Body of pancreas (tissue), 4 donors: ENCODE data around the gene MLPH.

Experiments used
- POLR2A ChIP-seq, 3 donors: fragments of 450-650 bp; IDR thresholded peaks; one replicate each; pipeline ENCODE4 v1.6.1; 2016; ENCODE audit warnings: antibody characterized with exemption in 3 of 3, mild to moderate bottlenecking in 2 of 3
- TF ChIP-seq, protein P1 (sequence below), 7 experiments: fragments of 450-650 bp in 4 of 7; fragments of 200-600 bp in 3 of 7; sonication (generic) in 3 of 7; IDR thresholded peaks; one replicate each; pipeline ENCODE4 v1.5.1; 2016 to 2019; ENCODE audit warnings: antibody characterized with exemption in 7 of 7

DNA sequence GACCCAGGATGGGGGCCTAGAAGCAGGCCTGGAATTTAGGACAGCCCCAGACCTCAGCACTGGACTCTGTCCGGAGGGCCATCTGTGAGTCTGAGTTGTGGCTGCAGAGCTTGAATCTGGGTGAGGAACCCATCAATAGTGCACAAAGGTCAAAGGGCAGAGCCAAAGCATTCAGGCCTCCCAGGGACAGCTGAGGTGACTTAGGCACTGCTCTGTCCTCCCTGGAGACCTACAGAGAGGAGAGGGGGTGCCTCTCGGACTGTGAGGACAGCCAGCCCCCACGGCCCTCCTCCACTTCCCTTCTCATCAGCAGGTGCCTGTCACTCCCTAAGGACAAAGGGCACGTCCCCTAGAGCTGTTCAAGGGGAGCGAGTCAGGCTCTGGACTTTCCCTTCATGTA lies 54.2 kb downstream of the MLPH start:
- TF ChIP-seq, protein P1, sequence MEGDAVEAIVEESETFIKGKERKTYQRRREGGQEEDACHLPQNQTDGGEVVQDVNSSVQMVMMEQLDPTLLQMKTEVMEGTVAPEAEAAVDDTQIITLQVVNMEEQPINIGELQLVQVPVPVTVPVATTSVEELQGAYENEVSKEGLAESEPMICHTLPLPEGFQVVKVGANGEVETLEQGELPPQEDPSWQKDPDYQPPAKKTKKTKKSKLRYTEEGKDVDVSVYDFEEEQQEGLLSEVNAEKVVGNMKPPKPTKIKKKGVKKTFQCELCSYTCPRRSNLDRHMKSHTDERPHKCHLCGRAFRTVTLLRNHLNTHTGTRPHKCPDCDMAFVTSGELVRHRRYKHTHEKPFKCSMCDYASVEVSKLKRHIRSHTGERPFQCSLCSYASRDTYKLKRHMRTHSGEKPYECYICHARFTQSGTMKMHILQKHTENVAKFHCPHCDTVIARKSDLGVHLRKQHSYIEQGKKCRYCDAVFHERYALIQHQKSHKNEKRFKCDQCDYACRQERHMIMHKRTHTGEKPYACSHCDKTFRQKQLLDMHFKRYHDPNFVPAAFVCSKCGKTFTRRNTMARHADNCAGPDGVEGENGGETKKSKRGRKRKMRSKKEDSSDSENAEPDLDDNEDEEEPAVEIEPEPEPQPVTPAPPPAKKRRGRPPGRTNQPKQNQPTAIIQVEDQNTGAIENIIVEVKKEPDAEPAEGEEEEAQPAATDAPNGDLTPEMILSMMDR (IDR thresholded peaks at IDR 0.05): no peak
- TF ChIP-seq POLR2A (IDR thresholded peaks at IDR 0.05): no peak
